Superior temporal gyrus (tissue), 1 donor: Measurements from ENCODE around the gene CELF2.
"Not testable (repeated sequence)": the region's sequence is repeated elsewhere in the genome, so short reads cannot be mapped to it uniquely, and the experiment has no call there.

Source experiments
- DNase-seq: peaks from one replicate; pipeline ENCODE4 v3.0.0-alpha.2; 2016; ENCODE audit errors: extremely low spot score

The CELF2 gene

DNA sequence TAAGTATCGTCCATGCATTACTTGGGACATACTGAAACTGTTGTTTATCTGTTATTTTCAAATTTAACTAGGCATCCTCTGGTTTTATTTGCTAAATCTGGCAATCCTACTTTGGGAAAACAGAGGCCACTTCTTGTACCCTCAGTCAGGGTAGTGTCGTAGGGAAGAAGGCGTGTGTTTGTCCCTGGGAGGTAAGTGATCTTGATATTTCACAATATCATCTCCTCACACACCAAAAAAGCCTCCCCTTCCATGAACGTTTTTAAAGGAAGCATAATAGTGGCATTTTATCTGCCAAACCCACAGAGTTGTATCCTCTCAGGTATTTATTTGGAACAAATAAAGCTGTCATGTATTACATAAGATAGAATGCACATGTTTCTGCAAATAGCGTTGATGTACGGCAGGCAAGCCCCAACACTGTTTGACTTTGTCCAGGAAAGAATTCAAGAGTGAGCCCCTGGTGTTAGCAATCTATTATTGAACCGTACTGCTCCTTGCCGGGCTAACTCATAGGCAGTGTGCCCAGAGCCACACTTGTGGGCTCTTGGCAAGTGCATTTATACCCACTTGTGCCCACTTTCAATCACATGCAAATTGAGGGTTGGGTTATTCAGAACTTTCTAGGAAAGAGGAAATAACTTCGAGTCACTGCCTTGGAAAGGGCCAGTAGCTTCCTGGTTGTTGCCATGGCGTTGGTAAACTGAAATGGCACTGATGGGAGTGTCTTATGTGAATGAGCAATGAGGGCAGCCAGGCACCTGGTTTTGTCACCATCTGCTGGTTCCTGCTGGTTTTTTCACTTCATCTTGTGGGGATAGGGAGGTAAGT, 327.8 kb downstream of the CELF2 start:
- no peak for DNase-seq

DNA sequence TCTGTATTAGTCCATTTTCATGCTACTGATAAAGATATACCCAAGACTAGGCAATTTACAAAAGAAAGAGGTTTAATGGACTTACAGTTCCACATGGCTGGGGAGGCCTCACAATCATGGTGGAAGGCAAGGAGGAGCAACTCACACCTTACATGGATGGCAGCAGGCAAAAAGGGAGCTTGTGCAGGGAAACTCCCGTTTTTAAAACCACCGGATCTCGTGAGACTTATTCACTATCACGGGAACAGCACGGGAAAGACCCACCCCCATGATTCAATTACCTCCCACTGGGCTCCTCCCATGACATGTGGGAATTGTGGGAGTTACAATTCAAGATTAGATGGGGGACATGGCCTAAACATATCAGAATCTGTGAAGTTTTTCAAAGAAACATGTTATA, 329.9 kb downstream of the CELF2 start:
- DNase-seq = not testable (repeated sequence)

GRCh38 chr10:11351801-11352200, 334.1 kb downstream of the CELF2 start:
- DNase-seq = no peak

DNA sequence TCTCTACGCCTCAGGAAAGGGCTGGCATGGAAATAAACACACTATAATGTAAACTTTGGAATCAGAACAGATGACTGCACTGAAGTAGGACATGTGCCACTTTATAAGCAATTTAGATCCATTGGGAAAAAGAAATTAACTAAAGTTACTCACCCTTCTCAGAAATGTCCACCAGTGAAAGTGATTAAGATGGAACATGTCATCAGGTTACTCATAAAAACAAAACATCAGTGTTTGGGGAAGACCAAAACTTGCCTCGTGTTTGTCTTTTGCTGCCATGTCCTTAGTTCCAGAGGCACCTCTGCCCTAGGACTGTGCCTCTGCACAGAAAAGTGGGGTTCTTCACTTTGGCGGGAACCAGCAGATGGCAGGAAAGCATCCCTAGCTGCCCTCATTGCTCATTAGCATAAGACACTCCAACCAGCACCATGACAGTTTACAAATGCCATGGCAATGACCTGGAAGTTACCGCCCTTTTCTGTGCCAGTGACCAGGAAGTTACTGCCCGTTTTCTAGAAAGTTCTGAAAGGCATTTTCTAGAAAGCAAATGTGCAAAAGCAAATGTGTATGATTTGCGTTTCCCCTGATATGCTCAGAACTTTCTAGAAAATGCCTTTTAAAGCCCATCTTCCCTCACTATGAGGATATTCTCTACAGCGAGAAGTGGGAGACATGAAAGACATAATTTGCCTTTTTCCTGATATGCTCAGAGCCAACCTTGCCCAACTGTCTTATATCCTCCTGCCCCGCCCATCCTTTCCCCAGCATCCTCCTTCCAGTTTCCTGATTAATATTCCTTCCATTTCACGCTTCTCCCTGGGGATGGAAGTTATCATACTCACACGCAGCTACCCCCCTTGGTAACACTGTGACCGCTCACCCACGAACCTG, 335.6 kb downstream of the CELF2 start:
- no peak for DNase-seq

GRCh38 chr10:11354823-11355222, 337.2 kb downstream of the CELF2 start:
- no peak for DNase-seq

- peak; percentile 44 for DNase-seq
Observed at GRCh38 chr10:11355592-11355991, 337.9 kb downstream of the CELF2 start.

DNA sequence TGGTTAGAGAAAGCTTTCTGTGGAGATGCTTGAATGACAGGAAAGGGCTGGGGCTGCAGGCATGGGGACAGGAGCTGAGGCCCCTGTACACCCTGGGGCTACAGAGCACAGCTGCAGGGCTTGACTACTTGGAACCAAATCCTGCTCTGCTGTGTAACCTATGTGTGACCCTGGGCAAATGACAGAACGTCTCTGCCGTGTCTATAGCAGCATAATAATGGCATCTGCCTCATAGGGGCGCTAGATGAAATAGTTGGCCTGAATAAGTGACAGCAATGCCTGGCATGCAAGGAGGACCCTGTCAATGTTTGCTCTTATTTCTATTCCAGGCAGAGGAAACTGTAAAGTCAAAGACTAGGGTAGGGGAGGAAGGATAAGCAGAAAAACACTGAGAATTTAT, 339.8 kb downstream of the CELF2 start:
- no peak for DNase-seq

DNA sequence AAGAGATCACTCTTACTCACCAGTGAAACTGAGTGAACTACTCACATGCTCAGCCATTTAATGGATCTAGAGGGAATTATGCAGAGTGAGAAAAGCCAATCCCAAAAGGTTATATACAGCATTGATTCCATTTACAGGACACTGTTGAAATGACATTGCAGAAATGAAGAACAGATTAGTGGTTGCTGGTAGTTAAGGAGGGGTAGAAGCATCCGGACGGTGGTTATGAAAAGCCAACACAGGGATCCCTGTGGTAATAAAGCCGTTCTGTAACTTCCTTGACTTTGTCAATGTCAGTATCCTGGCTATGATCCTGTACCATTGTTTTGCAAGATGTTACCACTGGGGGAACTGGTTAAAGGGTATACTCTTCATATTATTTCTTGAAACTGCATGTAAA, 340.3 kb downstream of the CELF2 start:
- DNase-seq = no peak

- no peak for DNase-seq
Observed at GRCh38 chr10:11358923-11359575, 341.4 kb downstream of the CELF2 start.

GRCh38 chr10:11359869-11360268, 342.2 kb downstream of the CELF2 start:
- no peak for DNase-seq

GRCh38 chr10:11363497-11363896, 345.8 kb downstream of the CELF2 start:
- no peak for DNase-seq

GRCh38 chr10:11364241-11364640, 346.6 kb downstream of the CELF2 start:
- no peak for DNase-seq

GRCh38 chr10:11366889-11367288, 349.2 kb downstream of the CELF2 start:
- DNase-seq = not testable (repeated sequence)

- DNase-seq = no peak
Observed at GRCh38 chr10:11367505-11367904, 349.8 kb downstream of the CELF2 start.

- no peak for DNase-seq
Observed at GRCh38 chr10:11373717-11374171, 356.1 kb downstream of the CELF2 start.

- no peak for DNase-seq
Observed at GRCh38 chr10:11377267-11377666, 359.6 kb downstream of the CELF2 start.

DNA sequence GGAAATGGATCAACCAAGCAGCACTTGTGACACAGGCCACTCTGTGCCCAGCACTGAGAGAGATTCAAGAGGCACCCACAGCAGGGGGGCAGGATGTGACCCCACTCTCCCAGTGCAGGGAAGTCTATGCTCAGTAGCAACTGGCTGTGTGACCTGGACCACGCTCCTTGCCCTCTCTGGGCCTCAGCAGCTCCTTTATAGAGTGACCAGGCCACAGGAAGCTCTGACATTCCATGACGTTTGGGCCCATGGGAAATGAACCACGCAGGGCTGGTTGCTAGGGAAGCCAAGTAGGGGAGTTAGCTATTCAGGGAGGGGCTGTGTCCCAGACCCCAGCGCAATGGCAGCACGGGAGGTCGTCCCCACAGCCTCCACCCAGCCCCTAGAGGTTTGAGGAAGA, 361.2 kb downstream of the CELF2 start:
- DNase-seq = no peak

- DNase-seq = no peak
Observed at GRCh38 chr10:11379771-11380170, 362.1 kb downstream of the CELF2 start.

- no peak for DNase-seq
Observed at GRCh38 chr10:11381023-11381422, 363.4 kb downstream of the CELF2 start.

- no peak for DNase-seq
Observed at GRCh38 chr10:11381511-11381910, 363.8 kb downstream of the CELF2 start.

DNA sequence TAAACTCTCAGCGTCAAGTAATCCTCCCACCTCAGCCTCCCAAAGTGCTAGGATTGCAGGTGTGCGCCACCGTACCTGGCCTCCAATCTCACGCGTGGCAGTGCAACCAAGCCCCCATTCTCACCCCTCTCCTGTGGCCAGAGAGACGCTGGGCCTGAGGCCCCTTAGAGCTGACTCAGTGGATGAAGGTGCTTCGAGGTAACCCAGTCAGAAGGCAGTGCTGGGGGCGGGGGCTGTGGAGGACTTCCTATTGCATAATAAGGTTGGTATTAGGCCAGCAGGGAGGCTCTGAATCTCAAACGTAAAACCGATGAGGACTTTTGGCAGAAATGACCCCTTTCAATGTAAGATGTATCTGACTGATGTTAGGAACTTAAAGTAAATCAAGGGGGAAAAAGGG, 364.5 kb downstream of the CELF2 start:
- no peak for DNase-seq

DNA sequence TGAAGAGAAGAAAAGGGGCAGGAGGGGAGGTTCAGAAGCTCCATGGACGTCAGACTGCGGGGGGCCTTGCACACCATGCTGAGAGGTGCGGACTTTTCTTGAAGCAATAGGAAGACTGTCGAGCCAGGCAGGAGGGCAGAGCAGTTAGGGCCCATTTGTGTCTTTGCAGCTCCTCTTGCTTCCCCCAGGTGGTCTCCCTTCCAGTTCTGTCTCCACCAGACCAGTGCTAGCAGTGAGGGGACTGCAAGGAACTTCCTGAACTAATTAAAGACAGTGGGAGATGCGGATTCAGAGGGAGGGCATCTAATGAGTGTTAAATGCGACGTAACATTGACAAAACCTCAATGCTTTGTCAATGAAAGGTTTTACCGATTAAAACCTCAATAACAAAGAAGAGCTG, 368.4 kb downstream of the CELF2 start:
- no peak for DNase-seq
